ENCODE results near the gene SMARCA1.

The SMARCA1 gene

DNA sequence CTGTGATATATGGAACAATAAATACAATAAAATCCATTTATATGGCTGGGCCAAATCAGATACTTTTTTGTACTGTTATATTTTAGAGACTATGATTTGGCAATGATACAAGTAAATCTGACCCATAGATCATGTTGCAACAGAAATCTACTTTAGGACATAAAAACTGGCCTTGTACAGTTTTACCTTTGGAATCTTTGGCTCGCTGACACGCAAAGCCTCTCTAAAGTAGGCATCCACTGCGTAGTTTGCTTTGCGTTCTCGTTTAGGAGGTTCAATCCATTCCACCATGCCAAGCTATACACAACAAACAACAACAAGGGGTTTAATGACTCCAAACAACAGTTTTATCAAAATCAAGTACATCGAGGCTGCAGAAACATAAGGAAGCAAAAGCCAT is 42.4 kb downstream of the SMARCA1 start:
- TF ChIP-seq, protein P1, sequence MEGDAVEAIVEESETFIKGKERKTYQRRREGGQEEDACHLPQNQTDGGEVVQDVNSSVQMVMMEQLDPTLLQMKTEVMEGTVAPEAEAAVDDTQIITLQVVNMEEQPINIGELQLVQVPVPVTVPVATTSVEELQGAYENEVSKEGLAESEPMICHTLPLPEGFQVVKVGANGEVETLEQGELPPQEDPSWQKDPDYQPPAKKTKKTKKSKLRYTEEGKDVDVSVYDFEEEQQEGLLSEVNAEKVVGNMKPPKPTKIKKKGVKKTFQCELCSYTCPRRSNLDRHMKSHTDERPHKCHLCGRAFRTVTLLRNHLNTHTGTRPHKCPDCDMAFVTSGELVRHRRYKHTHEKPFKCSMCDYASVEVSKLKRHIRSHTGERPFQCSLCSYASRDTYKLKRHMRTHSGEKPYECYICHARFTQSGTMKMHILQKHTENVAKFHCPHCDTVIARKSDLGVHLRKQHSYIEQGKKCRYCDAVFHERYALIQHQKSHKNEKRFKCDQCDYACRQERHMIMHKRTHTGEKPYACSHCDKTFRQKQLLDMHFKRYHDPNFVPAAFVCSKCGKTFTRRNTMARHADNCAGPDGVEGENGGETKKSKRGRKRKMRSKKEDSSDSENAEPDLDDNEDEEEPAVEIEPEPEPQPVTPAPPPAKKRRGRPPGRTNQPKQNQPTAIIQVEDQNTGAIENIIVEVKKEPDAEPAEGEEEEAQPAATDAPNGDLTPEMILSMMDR (conservative IDR thresholded peaks at IDR 0.05; ENCODE audit: low read depth): no peak
- CTCF ChIA-PET: no interaction called here
- POLR2A ChIA-PET (ENCODE audit: low non-redundant PET): no interaction called here

DNA sequence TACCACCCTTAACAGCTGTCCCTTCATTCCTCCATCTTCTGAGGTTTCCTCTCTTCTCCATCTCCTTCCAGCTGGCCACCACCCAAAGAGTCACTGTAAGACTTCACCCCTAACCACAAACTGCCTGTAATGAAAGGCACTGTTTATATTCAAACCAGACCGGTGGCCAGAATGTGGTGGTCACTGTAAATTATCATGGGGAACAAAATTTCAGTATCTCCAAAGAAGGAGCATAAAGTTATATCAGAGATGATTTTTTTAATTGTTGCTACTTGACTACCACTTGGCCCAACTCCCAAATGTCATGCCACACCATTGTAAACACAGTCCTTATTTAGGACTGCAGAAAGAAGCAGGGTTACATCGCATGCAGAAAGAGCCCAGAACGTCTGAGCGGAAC is 44.8 kb downstream of the SMARCA1 start:
- ChIA-PET CTCF (no interaction called here), POLR2A (ENCODE audit: low non-redundant PET) (no interaction called here)
- H3K27ac ChIP-seq: no peak overlapping the region
- DNase-seq (ENCODE audit: low spot score): no peak
- TF ChIP-seq, protein P1 (conservative IDR thresholded peaks at IDR 0.05; ENCODE audit: low read depth): no peak

More for the DNA sequence above, 42.4 kb downstream of the SMARCA1 start:
- no peak overlapping the region for H3K27ac ChIP-seq
- DNase-seq (ENCODE audit: low spot score): no peak

DNA sequence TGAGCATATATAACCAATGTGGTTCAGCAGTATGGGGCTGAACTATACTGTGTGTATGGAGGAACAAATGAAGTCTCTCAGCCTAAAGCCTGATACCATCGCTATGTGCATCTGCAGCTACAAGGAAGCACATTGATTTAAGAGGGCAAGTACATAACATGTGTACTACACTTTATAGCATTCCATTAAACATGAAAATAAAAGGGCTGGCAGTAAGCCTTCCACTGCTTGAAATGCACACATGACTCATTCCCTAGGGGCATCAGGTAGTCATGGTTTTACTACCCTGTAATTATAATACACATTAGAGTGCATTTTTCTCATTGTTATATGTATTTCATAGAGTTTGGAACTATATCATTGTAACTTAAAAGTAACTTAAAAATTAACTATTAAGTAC is 51.2 kb downstream of the SMARCA1 start:
- POLR2A ChIA-PET (ENCODE audit: low non-redundant PET): no interaction called here
- CTCF ChIA-PET: no interaction called here
- DNase-seq (ENCODE audit: low spot score): peak; percentile 26
- TF ChIP-seq, protein P1 (conservative IDR thresholded peaks at IDR 0.05; ENCODE audit: low read depth): no peak
- no peak overlapping the region for H3K27ac ChIP-seq

DNA sequence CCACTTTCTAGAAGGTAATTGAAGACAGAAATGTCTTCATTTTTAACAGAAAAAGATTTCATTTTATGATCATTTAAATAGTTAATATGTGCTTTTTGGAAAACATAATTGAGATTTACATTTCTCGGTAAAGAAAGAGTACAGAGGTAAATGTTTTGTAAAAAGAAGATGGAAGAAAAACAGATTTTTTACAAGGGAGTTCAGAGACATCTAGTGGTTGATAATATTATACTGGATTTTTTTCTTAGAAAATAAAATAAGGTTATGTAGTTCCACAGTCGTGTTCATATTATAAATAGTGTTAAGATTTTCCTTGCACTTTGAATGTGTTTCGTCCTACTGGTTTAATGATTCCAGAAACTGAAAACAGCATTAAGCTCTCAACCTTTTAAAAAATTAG is 60.6 kb downstream of the SMARCA1 start:
- TF ChIP-seq, protein P1 (conservative IDR thresholded peaks at IDR 0.05; ENCODE audit: low read depth): no peak
- no peak overlapping the region for H3K27ac ChIP-seq
- ChIA-PET CTCF (no interaction called here), POLR2A (ENCODE audit: low non-redundant PET) (no interaction called here)
- no peak for DNase-seq (ENCODE audit: low spot score)

DNA sequence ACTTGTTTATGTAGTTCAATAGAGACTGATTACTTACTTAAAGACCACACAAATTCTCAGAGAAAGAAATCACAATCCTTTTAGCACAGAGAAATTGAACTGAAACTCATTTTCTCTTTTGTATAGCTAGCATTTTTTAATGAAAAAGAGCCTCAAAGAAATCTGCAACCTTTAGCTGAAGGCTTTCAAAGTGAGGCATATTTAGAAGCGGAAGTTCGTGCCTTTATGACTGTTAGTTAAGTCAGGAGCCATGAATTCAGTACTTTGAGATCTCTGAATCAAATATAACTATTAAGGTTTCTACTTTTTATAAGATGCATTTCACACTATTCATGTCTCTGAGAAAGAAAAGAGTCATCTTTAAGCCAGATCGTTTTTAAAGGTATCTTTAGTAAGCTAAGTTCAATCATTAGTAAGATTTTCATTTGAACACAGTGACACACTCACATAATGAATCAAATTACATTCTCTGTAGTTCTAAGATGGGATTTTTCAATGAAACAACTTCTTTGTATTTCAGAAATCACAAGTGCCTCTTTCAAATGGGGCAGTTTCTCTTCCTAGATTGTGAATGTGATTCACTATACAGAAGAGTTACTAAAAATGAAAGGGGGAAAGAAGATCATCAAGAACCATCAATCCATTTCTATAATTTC is 61.4 kb downstream of the SMARCA1 start:
- ChIA-PET CTCF (no interaction called here), POLR2A (ENCODE audit: low non-redundant PET) (no interaction called here)
- H3K27ac ChIP-seq: no peak overlapping the region

DNA sequence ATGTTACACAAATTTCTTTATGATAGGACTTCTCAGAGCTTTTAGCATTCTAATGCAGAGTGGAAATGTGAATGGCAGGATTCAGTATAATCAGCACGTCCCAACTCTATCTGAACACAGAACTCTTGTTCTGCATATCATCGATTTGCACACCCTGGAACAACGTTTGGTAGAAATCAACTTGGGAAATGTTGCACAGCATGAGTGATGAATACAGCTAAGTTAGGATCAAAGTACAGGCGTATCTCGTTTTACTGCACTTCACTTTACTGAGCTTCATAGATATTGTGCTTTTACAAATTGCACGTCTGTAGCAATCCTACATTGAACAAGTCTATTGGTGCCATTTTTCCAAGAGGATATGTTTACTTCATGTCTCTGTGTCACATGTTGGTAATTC is 70.8 kb downstream of the SMARCA1 start:
- ChIA-PET POLR2A (ENCODE audit: low non-redundant PET) (no interaction called here), CTCF (interaction anchor here (0.6 kb wide), 2 partner anchors 11 to 421 kb away, joined by 3 to 8 read pairs; no protein-coding TSS in a partner anchor)
- DNase-seq (ENCODE audit: low spot score): no peak
- TF ChIP-seq, protein P1 (conservative IDR thresholded peaks at IDR 0.05; ENCODE audit: low read depth): no peak
- no peak overlapping the region for H3K27ac ChIP-seq

More for the DNA sequence above, 61.4 kb downstream of the SMARCA1 start:
- TF ChIP-seq, protein P1 (conservative IDR thresholded peaks at IDR 0.05; ENCODE audit: low read depth): no peak
- DNase-seq (ENCODE audit: low spot score): no peak
